GM23248 (cell line): ENCODE results near the gene CLEC16A.

Source experiments
- EZH2 ChIP-seq: fragments of 200-600 bp; sonication (generic); IDR thresholded peaks from 2 replicates; pipeline ENCODE4 v1.6.1; 2018; ENCODE audit warnings: antibody characterized with exemption, mild to moderate bottlenecking; ENCODE audit not compliant: insufficient read depth, poor library complexity, severe bottlenecking
- EZH2phosphoT487 ChIP-seq: fragments of 200-600 bp; sonication (generic); IDR thresholded peaks from 2 replicates; pipeline ENCODE4 v1.6.1; 2018; ENCODE audit warnings: antibody characterized with exemption, moderate library complexity, mild to moderate bottlenecking, low read depth; ENCODE audit not compliant: insufficient read depth

DNA sequence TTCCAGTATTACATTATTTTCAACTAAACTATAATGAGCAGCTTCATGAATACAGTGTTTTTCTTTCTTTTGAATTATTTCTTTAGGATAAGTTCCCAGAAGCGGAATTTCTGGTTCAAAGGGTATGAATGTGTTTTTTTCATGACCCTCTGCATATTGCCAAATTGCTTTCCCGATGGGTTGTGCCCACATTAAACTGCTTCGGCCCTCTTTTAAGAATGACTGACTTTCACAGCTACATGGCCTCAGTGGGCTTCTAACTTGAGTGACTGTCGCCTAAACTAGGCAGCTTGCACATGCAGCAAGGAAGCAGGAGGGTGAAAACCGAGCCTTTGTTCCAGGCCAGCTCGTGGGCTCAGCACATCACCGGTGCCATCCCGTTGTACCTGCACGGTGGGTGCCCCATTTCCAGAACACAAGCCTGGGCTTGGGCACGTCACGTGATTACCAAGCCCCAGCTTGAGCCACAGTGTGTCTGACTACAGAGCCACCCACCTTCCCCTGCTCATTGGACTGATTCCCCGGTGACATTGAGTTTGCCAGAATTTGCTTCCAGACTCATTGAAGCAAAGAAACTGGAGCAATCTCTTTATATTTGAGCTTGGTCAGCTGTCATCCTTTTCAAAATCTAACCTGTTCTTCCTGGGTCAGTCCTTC, 112.8 kb downstream of the CLEC16A start:
- no peak for TF ChIP-seq EZH2
- TF ChIP-seq EZH2phosphoT487 = no peak
